GM21360 (cell line): Measurements from ENCODE around the gene GJA10.

Source experiments
- ATAC-seq: cut with Tn5 transposase; IDR thresholded peaks from one replicate; pipeline ENCODE4 v1.9.1; 2021; ENCODE audit warnings: mild to moderate bottlenecking, moderate library complexity; ENCODE audit not compliant: unreplicated experiment

The GJA10 gene

DNA sequence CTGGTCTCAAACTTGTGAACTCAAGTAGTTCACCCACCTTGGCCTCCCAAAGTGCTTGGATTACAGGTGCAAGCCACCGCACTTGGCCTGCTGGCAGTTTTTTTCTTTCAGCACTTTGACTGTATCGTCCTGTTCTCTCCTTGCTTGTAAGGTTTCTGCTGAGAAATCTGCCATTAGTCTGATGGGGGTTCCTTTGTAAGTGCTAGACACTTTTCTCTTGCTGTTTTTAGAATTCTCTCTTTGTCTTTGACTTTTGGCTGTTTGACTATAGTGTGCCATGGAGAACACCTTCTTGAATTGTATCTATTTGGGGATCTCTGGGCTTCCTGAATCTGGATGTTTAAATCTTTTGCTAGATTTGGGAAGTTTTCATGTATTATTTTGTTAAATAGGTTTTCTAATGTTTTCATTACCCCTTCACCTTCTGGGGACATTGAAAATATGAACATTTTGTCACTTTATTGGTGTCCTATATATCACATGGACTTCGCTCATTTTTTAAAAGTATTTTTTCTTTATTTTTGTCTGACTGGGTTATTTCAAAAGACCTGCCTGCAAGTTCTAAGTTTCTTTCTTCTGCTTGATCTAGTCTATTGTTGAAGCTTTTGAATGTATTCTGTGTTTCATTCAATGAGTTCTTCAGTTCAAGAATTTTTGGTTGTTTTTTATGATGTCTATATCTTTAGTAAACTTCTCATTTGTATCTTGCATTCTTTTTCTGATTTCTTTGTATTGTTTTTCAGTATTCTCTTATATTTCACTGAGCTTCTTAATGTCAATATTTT is 22.1 kb downstream of the GJA10 start:
- ATAC-seq = no peak

DNA sequence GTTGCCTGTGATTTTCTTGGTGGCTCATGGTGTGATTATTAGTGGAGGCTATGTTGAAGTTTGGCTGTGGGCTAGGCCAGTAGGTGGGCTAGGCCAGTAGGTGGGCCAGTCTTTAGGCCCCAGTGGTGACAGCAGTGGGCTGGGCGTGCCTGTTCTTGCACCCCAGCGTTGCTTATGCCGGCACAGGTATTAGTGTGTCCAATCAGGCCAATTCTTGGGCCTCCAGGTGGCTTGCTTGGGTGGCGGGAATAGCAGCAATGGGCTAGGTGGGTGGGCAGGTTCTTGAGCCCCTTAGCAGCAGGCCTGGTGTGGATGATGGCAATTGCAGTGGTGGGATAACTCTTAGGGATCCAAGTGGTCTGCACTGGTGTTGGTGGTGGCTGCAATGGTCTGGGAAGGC is 22.9 kb downstream of the GJA10 start:
- ATAC-seq = no peak

DNA sequence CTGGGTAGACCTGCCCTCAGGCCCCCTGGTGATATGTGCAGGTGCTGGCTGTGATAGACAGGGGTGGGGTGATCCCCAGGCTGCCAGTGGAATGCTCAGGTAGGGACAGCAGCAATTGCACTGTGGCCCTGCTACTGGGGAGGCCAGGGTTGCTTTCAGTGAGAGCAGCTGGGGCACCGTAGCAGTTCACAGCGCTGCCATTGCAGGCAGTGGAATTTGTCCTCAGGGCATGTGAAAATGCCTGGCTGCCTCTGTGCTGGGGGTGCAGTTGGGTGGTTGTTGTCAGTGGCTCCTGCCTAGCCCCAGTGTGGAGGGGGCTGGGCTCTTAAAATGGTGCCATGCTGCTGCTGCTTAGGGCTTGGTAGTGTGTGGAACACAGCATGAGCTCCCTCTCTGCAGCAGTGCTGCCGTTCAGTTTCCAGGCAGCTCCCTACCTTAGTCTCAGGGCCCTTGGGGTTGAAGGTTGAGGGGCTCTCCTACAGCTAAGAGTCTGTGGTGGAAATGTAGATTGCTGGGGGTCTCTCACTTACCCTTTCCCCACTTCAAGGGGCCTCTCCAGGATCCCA is 23.6 kb downstream of the GJA10 start:
- ATAC-seq = no peak

DNA sequence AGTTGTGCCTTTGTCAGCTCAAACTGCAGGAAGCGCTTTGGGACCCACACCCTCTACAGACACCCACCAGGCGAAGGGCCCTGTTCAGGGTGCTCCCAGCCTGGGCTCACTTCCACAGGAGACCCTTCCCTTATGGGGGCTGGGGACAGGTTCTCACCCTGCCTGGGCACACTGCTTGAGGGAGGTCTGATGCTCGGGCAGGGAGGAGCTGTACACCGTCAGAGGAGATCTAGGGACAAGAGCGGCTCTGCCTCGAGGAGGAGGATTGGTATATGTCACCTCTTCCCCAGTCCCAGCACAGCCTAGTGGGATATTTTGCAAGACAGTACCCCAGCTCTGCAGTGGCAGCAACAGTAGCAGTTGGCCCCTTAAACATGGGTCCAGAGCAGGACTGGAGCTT is 26.9 kb downstream of the GJA10 start:
- no peak for ATAC-seq

DNA sequence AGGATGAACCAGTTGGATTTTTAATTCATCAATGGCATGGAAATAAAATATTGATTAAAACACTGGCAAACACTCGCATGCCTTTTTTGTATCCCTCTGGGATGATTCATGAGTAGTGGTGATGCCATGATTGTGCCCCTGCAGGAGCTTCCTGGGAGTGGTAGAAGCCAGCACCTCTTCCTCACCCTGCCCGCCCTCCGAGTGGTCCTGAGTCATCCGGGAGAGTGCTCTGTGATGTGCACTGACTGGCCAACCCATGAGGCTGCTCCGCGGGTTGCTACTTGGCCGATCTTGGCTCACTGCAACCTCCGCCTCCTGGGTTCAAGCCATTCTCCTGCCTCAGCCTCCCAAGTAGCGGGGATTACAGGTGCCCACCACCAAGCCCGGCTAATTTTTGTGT is 27.4 kb downstream of the GJA10 start:
- no peak for ATAC-seq

DNA sequence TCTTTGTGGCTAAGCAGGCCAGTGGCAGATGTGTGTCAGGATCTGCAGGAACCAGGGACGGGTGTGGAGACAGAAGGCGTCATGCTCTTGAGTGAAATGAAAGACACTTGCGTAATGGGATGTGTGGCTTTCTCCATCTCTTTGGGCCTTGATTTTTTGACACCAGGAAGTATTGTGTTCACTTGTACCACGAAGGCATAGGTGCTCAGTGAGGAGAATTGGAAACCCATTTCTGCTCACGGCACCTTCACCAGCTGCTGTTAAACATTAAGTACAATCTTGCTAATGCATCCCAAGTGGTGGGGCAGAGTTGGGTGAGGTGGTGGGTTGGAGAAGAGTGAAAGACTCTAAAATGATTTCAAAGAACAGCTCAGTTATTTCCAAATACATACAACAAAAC is 30.0 kb downstream of the GJA10 start:
- no peak for ATAC-seq

DNA sequence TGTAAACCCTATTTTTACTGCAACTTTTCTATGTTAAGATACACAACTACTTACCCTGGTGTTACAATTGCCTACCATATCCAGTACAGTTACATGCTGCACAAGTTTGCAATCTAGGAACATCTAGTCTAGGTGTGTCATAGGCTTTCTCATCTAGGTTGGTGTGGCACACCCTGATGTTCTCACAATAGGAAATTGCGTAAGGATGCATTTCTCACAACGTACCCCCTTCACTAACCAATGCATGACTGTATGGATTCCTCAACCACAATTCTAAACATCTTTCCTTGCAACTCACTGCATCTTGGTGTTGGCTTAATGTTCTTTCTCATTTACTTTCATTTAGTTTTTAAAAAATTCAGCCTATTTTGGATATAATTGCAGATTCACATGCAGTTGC is 31.6 kb downstream of the GJA10 start:
- no peak for ATAC-seq

DNA sequence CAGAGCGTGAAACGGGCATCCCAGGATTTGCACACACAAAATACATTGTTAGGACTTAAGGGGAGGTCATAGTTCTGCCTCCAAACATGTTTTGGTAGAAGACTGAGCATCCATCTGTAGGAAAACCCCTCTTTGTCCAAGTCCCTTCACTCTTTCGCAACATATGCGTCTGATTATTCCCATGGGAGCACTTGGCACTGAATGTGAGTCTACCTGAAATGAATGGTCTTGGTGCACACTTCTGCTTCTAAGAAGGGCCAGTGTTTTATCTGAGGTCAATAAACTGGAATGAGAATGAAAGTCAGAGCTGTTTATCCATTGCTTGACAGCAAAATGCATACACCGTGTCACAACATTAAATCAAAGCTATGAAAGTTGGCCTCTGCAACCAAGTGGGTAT is 33.0 kb downstream of the GJA10 start:
- ATAC-seq = no peak

DNA sequence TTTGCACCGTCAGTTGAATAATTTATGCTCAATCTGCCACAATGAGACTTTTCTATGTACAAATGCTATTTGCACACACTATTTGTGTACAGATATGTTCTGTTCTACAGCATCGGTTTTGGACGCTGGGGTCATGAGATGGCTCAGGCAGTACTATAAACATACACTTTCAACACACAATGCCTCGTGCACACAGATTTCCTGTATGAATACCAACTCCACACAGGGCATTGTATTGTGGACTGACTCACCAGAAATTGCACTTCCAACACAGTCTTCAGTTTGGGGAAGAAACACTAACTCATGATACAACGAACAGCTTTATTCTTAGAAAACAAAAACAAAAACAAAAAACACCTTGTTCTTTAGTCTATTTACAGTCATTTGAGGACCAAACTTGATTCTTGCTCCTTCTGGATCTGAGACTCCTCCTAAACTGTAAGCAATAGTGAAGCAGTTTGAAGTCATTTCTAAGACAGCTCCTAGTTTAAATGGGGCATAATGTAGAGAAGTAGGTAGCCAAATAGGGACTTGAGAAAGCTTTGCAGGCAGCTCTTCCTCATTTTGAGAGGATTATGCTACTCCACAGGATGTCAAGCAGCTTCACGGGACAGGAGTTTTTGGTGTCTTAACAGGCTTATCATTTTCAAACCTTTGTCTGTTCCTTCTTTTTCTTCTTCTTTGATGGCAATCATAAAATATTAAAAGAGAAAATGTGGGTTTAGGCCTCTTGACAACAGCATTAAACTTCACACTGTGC is 33.7 kb downstream of the GJA10 start:
- no peak for ATAC-seq

DNA sequence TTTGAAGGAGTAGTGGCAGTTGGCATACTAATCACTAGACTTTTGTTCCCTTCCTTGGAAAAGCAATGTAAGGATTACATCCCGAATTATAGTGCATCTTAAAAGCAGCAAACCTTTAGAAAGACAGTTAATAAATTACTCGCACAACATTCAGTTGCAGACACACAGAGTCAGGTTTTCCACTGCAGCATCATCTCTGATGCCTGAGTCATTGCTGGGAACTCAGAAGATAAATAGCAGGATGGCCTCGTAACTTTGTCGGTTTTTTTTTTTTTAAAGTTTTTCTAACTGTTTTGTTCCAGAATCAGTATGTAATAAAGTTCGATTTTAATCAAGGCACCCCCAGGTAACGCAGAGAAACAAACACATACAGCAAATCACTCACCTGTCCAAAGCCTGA is 34.3 kb downstream of the GJA10 start:
- no peak for ATAC-seq

DNA sequence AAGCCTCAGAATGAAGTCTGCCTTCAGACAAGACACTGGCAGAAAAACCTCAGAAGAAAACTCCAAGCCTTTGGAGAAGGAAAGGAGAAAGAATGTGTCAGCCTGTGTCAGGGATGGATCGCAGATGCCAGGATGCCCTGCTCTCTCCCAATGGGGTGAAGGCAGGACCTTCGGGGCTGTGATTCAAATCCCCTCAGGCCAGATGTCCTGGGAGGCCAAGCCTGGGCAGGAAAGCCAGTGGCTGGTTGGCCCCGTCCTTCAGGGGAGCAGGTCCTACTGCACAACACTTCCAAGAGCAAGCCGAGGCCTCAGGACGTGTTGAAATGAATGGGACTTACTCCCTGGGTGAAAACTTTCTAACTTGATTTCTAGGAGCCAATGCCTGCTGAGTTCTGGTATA is 36.5 kb downstream of the GJA10 start:
- ATAC-seq = no peak

DNA sequence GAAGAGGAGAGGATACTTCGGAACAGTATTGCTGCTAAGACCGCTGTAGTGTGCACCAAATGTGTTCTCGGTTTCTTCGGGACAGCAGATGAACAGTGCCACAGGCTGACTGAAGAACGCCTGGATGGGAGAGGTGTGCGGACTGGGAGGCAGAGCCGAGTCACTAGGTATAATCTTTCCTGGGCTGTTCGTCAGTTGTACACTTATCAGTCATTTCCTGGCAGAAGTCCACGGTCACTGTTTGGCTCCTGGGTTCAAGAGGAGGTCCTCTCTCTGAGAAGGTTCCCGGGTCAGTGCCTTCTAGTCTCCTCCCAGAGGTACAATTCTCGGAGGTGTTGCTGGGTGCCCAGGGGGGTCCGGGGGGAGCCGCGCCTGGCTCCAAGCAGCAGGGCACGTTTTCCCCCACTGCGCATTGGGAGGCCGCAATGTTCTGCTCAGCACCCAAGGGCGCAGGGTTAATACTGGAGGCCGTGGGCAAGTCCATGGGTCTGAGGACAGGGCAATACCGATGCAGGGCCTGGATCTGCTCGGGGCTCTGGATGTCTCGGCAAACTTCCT is 38.1 kb downstream of the GJA10 start:
- ATAC-seq = no peak

DNA sequence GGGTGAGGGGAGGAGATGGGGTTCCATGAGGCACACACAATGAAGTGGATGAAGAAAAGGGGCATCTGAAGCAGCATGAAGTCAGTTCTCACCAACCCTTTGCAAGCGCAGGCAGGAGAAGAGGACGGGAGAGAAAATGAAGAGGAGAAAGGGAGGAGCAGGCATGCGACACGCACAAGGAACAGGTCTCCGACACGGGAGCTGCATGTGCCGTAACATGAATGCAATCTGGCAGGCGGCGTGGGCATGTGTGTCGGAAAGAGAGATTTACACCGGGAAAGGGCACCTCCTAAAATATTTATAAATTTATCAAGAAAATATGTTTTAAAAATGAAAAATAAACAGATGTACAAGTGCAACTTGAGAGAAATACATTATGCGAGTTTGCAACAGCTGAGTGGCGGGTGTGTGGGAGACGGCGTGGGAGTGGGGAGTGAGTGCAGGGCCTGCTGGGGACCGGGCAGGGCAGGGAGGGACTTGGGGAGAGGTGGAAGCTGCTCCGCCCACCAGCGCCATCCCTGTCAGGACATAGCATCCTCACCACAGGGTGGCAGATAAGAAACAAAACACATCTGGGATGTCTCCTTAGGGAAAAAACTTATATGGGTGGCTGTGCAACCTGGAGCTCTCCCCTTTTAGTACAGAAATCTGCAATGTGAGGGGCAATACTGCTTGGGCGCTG is 40.6 kb downstream of the GJA10 start:
- no peak for ATAC-seq

DNA sequence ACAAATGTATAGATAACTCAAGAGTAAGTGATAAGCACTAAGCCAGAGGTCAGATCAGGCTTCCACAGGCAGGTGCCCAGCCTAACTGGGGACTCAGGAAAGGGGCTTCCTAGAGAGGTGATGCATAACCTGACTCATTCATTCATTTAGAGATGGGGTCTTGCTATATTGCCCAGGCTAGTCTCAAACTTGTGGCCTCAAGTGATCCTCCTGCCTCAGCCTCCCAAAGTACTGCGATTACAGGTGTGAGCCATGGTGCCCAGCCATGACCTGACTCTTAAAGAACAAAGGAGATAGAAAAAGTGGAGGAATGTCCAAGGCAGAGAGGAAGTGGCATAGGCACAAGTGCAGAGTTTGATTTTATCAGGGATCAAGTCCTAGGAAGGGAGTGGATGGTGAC is 41.9 kb downstream of the GJA10 start:
- no peak for ATAC-seq

DNA sequence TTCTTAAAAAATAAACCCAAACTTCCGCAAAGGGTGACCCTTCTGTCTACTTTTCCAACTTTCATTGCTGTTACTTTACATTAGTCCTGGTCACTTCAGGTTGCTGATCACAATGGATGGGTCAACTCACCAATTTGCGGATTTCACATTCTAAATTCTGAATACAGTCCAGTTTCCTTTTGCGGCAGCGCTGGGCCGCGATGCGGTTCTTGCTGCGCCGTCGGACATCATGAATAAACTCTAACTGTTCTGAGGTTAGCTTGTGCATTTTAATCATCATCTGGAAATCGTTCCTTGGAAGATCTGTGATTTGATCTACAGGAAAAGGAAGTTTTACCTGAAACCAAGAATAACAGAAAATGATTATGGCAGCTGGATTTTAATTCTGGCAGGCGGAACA is 43.7 kb downstream of the GJA10 start:
- no peak for ATAC-seq

DNA sequence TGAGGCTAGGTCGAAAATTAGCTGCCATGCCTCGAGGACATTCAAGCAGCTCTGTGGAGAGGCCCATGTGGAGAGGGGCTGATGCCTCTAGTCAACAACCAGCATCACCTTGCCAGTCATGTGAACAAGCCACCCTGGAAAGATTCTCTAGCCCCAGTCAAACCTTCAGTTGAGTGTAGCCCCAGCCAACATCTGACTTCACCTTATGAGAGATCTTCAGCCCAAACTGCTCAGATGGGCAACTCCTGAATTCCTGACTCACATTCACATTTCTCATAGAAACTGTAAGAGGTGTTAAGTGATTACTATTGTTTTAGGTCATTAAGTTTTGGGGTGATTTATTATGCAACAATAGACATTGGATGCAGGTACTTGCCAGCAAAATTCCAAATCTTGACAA is 44.9 kb downstream of the GJA10 start:
- ATAC-seq = no peak

DNA sequence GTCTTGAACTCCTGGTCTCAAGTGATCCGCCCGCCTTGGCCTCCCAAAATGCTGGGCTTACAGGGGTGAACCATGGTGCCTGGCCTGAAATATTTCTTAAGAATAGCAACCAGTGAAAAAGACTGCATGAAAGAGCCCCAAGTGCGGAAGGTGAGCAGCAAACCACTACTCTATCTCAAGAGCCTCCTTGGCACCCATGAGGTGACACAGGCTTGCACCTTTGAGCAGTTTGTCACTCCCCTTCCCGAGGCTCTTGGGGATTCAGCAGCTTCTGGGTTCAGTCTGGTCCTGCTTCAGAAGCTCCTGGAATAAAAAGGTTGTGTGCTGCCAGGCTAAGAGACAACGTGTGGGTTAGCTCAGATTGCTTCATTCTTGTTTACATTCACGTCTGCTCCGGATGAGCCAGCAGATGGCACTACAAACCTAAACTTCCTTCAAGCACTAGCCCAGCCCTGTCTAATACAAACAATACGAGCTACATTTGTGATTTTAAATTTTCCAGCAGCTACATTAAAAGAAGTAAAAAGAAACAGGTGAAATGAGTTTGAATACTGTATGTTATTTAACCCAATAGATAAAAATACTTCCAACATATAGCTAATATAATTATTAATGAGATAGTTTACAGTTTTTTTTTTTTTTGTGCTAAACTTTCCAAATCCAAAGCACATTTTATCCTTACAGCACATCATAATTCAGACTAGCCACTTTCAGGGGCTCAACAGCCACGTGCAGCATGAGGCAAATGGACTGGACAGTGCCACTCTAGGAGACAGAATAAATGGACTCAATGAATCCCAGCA is 46.2 kb downstream of the GJA10 start:
- no peak for ATAC-seq

DNA sequence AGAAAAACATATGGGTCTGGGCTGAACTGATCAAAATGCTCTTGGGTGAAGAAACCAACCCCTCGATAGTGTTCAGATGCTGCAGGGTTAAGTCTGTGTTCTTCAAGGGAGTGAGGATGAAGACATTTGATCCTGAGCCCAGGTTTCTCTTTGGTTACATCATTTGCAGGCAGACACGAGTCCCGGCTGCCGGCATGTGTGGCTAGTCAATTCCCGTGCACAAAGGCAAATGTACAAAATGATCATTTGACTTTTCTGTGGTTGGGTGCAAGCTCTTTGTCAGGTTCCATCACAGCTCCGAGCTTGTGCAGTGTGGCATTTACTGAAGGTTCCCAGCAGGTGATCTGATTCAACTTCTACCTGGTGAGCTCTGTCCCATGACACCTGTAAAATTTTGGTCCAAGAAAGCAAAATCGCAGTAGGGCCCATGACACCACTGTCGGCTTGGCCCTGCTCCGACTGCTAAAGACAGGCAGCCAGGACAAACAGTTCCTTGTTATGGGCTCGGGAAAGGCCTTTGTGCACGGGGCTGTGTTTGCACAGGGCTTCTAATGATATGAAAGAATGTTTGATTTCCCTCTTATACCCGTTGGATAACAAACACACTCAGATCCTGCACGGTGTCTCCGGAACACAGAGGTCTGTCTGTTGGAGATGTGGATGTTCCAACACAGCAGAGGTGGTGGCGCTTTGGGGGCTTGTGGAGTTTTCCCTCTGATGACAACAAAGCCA is 46.9 kb downstream of the GJA10 start:
- no peak for ATAC-seq

DNA sequence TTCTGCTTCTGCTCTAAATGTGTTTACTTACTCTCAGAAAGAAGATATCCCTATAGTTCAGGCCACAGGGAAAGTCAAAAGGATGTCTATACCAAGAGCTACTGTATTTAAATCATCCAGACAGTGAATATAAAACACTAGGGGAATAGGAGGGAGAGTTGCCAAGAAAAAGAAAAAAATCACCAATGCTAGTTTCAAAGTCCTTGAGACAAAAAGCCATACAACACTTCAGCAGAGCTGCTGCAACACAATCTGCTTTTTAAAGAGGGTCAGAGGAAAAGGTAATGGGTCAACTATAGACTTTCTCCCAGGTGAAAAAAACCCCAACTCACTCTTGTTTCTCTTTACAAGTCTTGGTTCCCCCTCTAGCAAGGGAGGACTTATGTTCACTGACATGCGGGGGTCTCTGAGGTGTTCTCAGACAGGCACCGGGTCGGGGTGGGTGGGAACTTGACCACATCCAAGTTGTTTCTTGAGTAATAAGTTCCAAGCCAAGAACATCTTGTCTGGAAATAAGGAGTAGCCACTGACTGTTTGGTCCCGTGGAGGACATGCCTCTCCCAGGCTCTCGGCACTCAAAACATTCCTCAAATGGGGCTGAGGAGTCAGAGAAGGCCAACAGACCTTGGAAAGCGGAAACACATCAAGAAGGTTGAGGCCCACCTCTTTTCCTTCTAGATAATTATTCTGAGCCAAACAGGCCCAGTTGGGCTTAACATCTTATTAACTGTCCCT is 47.7 kb downstream of the GJA10 start:
- no peak for ATAC-seq
